Neuronal stem cell (in vitro differentiated cells): Measurements from ENCODE around the gene ATL2.
"Not testable (repeated sequence)": the region's sequence is repeated elsewhere in the genome, so short reads cannot be mapped to it uniquely, and the experiment has no call there.

Experiments used
- DNase-seq: peaks from one replicate; pipeline ENCODE4 v3.0.0-alpha.2; 2013; ENCODE audit warnings: low spot score
- H2AFZ ChIP-seq: one replicate; pipeline ENCODE4 v1.6.1; 2013; ENCODE audit warnings: mild to moderate bottlenecking, low read length, inconsistent platforms
- H2AK5ac ChIP-seq: 2 replicates; pipeline ENCODE4 v1.6.1; 2013; ENCODE audit warnings: low read depth, mild to moderate bottlenecking, inconsistent platforms, low read length, moderate library complexity, mixed read lengths
- H2BK120ac ChIP-seq: 2 replicates; pipeline ENCODE4 v1.6.1; 2013; ENCODE audit warnings: low read depth, mild to moderate bottlenecking, inconsistent platforms, low read length, moderate library complexity, mixed read lengths
- H2BK12ac ChIP-seq: one replicate; pipeline ENCODE4 v1.6.1; 2013; ENCODE audit warnings: low read length, inconsistent platforms
- H2BK15ac ChIP-seq: 2 replicates; pipeline ENCODE4 v1.6.1; 2013; ENCODE audit warnings: mild to moderate bottlenecking, low read length, inconsistent platforms, mixed read lengths
- H2BK5ac ChIP-seq: one replicate; pipeline ENCODE4 v1.6.1; 2013; ENCODE audit warnings: inconsistent platforms, mild to moderate bottlenecking, low read length, moderate library complexity
- H3K14ac ChIP-seq: one replicate; pipeline ENCODE4 v1.6.1; 2013; ENCODE audit warnings: low read length, inconsistent platforms
- H3K18ac ChIP-seq: 2 replicates; pipeline ENCODE4 v1.6.1; 2013; ENCODE audit warnings: low read length, inconsistent platforms
- H3K23ac ChIP-seq: 2 replicates; pipeline ENCODE4 v1.6.1; 2013; ENCODE audit warnings: low read depth, mild to moderate bottlenecking, mixed read lengths, low read length, inconsistent platforms; ENCODE audit not compliant: poor library complexity
- H3K27ac ChIP-seq: replicated peaks from 3 replicates; pipeline ENCODE4 v1.5.1; 2013; ENCODE audit warnings: low read length, inconsistent platforms
- H3K27me3 ChIP-seq, 3 experiments: 2 replicates each; pipeline ENCODE4 v1.6.1; 2013; ENCODE audit warnings: low read length in 3 of 3, mild to moderate bottlenecking in 2 of 3, inconsistent platforms in 1 of 3, low read depth in 1 of 3, mixed read lengths in 1 of 3, moderate library complexity in 1 of 3; ENCODE audit not compliant: control insufficient read depth in 3 of 3, insufficient read depth in 3 of 3
- H3K36me3 ChIP-seq, 2 donors: replicated peaks in 1 of 2; 2 replicates each; pipeline ENCODE4 v1.6.1; 2013; ENCODE audit warnings: low read length in 2 of 2; ENCODE audit not compliant: control insufficient read depth in 2 of 2, insufficient read depth in 2 of 2
- H3K4ac ChIP-seq: 2 replicates; pipeline ENCODE4 v1.6.1; 2013; ENCODE audit warnings: inconsistent platforms, mild to moderate bottlenecking, low read length, moderate library complexity
- H3K4me1 ChIP-seq, 2 donors: 1 replicate in 1 of 2; 2 replicates in 1 of 2; pipeline ENCODE4 v1.6.1; 2013; ENCODE audit warnings: low read length in 2 of 2, low read depth in 1 of 2; ENCODE audit not compliant: control insufficient read depth in 2 of 2, insufficient read depth in 1 of 2
- H3K4me2 ChIP-seq: one replicate; pipeline ENCODE4 v1.6.1; 2013; ENCODE audit warnings: mild to moderate bottlenecking, low read length, inconsistent platforms; ENCODE audit not compliant: insufficient read depth, poor library complexity, severe bottlenecking
- H3K4me3 ChIP-seq, 2 donors: 2 replicates each; pipeline ENCODE4 v1.5.1; 2013; ENCODE audit warnings: low read length in 2 of 2, mild to moderate bottlenecking in 2 of 2, inconsistent platforms in 1 of 2, moderate library complexity in 1 of 2
- H3K79me1 ChIP-seq: one replicate; pipeline ENCODE4 v1.6.1; 2013; ENCODE audit warnings: low read depth, mild to moderate bottlenecking, inconsistent platforms, low read length, moderate library complexity
- H3K9ac ChIP-seq: one replicate; pipeline ENCODE4 v1.6.1; 2013; ENCODE audit warnings: mild to moderate bottlenecking, low read depth, low read length, inconsistent platforms; ENCODE audit not compliant: poor library complexity
- H3K9me3 ChIP-seq, 2 donors: replicated peaks in 1 of 2; 2 replicates each; pipeline versions ENCODE3 to v1.6.1; 2013; ENCODE audit warnings: low read length in 2 of 2, mild to moderate bottlenecking in 2 of 2, inconsistent platforms in 1 of 2, low read depth in 1 of 2, mixed read lengths in 1 of 2, moderate library complexity in 1 of 2; ENCODE audit not compliant: control insufficient read depth in 2 of 2, insufficient read depth in 1 of 2
- H4K8ac ChIP-seq: one replicate; pipeline ENCODE4 v1.6.1; 2013; ENCODE audit warnings: low read depth, mild to moderate bottlenecking, inconsistent platforms, low read length, moderate library complexity
- H4K91ac ChIP-seq: one replicate; pipeline ENCODE4 v1.6.1; 2013; ENCODE audit warnings: low read length, low read depth, mild to moderate bottlenecking, inconsistent platforms; ENCODE audit not compliant: poor library complexity
- WGBS, 2 donors: extraction: QIAGEN DNeasy Blood & Tissue Kit; methylation state at CpG; one replicate each; pipeline ENCODE4 v1.1.7; 2013; ENCODE audit warnings: missing lambda C conversion rate in 2 of 2, mixed read lengths in 1 of 2; ENCODE audit not compliant: insufficient read length in 2 of 2, insufficient replicate concordance in 1 of 2; ENCODE audit errors: extremely low coverage in 2 of 2; 5-methylcytosine and 5-hydroxymethylcytosine counted together

ATL2 gene

GRCh38 chr2:38319240-38319639 is 57.8 kb downstream of the ATL2 start:
- not testable (repeated sequence) for H2BK12ac ChIP-seq, H3K9me3 ChIP-seq, H3K27me3 ChIP-seq, H4K8ac ChIP-seq, H3K4me3 ChIP-seq, H2AFZ ChIP-seq, H2BK15ac ChIP-seq, DNase-seq, H3K79me1 ChIP-seq, H2BK120ac ChIP-seq, H3K18ac ChIP-seq, H3K4me2 ChIP-seq, H2BK5ac ChIP-seq, H3K23ac ChIP-seq, H2AK5ac ChIP-seq, H4K91ac ChIP-seq, H3K4me1 ChIP-seq, H3K27ac ChIP-seq, H3K14ac ChIP-seq, H3K9ac ChIP-seq, H3K4ac ChIP-seq
- peaks cover 6 to 67% of the 10 kb centered on the region in 2 donors for H3K36me3 ChIP-seq
- no CpG with 5 or more reads among the region's 5 CpGs for WGBS, 2 donors

- Histone ChIP-seq H3K14ac (no peak overlapping the region), H4K91ac (no peak overlapping the region)
Measured at GRCh38 chr2:38317725-38318124, 59.3 kb downstream of the ATL2 start.

DNA sequence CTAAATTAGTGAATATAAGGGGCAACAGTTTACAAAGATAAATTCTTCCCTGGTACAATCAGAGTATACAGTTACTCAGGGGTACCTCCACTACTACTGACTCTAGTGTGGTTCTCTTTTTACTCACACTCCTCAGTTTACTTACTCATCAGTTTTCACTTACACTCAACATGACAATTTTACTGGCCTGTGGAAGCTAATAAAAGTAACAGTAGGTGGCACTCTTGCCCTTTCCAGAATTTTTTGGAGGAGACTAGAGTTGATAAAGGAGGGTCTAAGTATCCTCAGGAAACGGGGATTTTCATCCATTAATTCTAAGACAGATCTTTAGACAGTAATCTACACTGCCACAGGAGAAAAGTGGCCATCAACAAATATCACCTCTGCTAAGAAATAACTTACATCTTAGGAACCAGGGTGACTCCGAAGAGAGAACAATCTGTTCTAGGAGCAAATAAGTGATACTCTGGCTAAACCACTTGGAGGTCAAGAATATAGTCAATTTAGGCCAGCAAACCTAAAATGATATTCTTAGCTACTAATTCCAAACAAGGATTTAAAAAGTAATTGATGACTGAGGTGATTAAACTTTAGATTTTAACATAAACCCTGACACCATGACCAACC is 61.3 kb downstream of the ATL2 start:
- no peak overlapping the region for H2AFZ ChIP-seq
- DNase-seq: peak; percentile 41

More at GRCh38 chr2:38317725-38318124, 59.3 kb downstream of the ATL2 start:
- Histone ChIP-seq H3K36me3 (peaks cover 14 to 76% of the 10 kb centered on the region in 2 donors), H3K9me3 (no peaks in the 10 kb centered on the region), H3K79me1 (peaks cover 2% of the 10 kb centered on the region), H3K4me2 (no peak overlapping the region), H2BK5ac (no peak overlapping the region), H3K18ac (no peak overlapping the region), H3K9ac (no peak overlapping the region), H3K27me3 (no peaks in the 10 kb centered on the region), H2BK12ac (no peak overlapping the region), H3K27ac (no peak overlapping the region), H3K4ac (no peak overlapping the region), H3K4me3 (no peak overlapping the region), H3K4me1 (no peaks in the 10 kb centered on the region), H2AK5ac (no peak overlapping the region), H2BK120ac (no peak overlapping the region), H3K23ac (no peak overlapping the region), H4K8ac (no peak overlapping the region), H2BK15ac (no peak overlapping the region), H2AFZ (no peak overlapping the region)
- DNase-seq: no peak

DNA sequence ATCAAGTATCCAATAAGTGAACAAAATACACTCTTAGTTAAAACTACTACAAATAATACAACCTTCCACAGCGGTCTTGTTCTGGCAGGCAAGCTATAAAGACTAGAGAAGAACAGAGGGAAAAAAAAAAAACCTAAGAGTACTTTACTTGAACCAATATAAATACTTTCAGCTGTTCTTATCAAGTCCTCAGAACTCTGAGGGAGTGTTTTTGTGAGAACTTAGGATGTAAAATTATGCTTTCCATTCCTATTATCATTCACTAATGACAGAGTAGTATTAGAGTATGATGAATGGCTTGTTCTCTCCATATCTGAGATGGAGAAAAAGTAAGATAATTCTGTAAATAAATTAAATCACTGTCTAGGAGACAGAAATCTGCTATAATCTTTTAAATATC is 68.3 kb downstream of the ATL2 start:
- peaks cover 0 to 4% of the 10 kb centered on the region in 2 donors for H3K9me3 ChIP-seq
- H2AFZ ChIP-seq: no peak overlapping the region
- H2BK5ac ChIP-seq: no peak overlapping the region
- no peak overlapping the region for H3K23ac ChIP-seq
- WGBS, 2 donors: no CpG with 5 or more reads among the region's 1 CpG
- no peak overlapping the region for H4K91ac ChIP-seq
- no peak overlapping the region for H3K4ac ChIP-seq
- H3K4me2 ChIP-seq: no peak overlapping the region
- H3K4me3 ChIP-seq: no peak overlapping the region
- H3K27ac ChIP-seq: no peak overlapping the region
- H3K14ac ChIP-seq: no peak overlapping the region
- no peaks in the 10 kb centered on the region for H3K79me1 ChIP-seq
- no peak overlapping the region for H3K18ac ChIP-seq
- H3K27me3 ChIP-seq: no peaks in the 10 kb centered on the region
- H2AK5ac ChIP-seq: no peak overlapping the region
- H2BK12ac ChIP-seq: no peak overlapping the region
- no peak for DNase-seq
- no peaks in the 10 kb centered on the region for H3K4me1 ChIP-seq
- H2BK120ac ChIP-seq: no peak overlapping the region
- H3K9ac ChIP-seq: no peak overlapping the region
- H2BK15ac ChIP-seq: no peak overlapping the region
- H3K36me3 ChIP-seq: peaks cover 11 to 96% of the 10 kb centered on the region in 2 donors
- no peak overlapping the region for H4K8ac ChIP-seq

More for the DNA sequence above, 61.3 kb downstream of the ATL2 start:
- H4K8ac ChIP-seq: no peak overlapping the region
- H3K23ac ChIP-seq: no peak overlapping the region
- H4K91ac ChIP-seq: no peak overlapping the region
- no CpG with 5 or more reads among the region's 2 CpGs for WGBS, 2 donors
- H3K4me1 ChIP-seq: no peaks in the 10 kb centered on the region
- no peak overlapping the region for H3K4me2 ChIP-seq
- no peak overlapping the region for H3K27ac ChIP-seq
- H2BK15ac ChIP-seq: no peak overlapping the region
- peaks cover 18 to 83% of the 10 kb centered on the region in 2 donors for H3K36me3 ChIP-seq
- H3K79me1 ChIP-seq: peaks cover 2% of the 10 kb centered on the region
- no peak overlapping the region for H2AK5ac ChIP-seq
- H3K4me3 ChIP-seq: no peak overlapping the region
- no peak overlapping the region for H3K4ac ChIP-seq
- no peak overlapping the region for H2BK120ac ChIP-seq
- H2BK12ac ChIP-seq: no peak overlapping the region
- no peak overlapping the region for H3K9ac ChIP-seq
- no peaks in the 10 kb centered on the region for H3K27me3 ChIP-seq
- no peaks in the 10 kb centered on the region for H3K9me3 ChIP-seq
- no peak overlapping the region for H3K18ac ChIP-seq
- no peak overlapping the region for H3K14ac ChIP-seq
- H2BK5ac ChIP-seq: no peak overlapping the region
